CD8-positive, alpha-beta memory T cell (primary cell): ENCODE measurements around the gene ARL8A. TPM values are rescaled to one million over a fixed set of nuclear protein-coding genes. Genes with fewer than 3 reads are reported as not detected.
"Not testable (repeated sequence)": the region's sequence is repeated elsewhere in the genome, so short reads cannot be mapped to it uniquely, and the experiment has no call there.

Source experiments
- CTCF ChIA-PET: fragments of 350-600 bp; sonication (Branson Sonifier 250); formaldehyde crosslinking; loops from one replicate; lab custom pipeline; 2021; ENCODE audit warnings: antibody characterized with exemption; lab: Charles Lee
- POLR2A ChIA-PET: fragments of 350-600 bp; sonication (Branson Sonifier 250); formaldehyde crosslinking; loops from one replicate; lab custom pipeline; 2021; ENCODE audit warnings: antibody characterized with exemption; lab: Charles Lee
- DNase-seq, 5 donors: peaks; one replicate each; pipeline versions ENCODE4 v3.0.0 to v3.0.0-alpha.2; 2020 to 2022; ENCODE audit warnings: mixed read lengths in 1 of 5
- H3K27ac ChIP-seq: one replicate; pipeline ENCODE4 v1.7.0; 2013; ENCODE audit warnings: low read depth, mild to moderate bottlenecking, low read length, moderate library complexity
- H3K27me3 ChIP-seq: 2 replicates; pipeline ENCODE4 v1.7.0; 2013; ENCODE audit warnings: low read length, mild to moderate bottlenecking; ENCODE audit not compliant: insufficient read depth, poor library complexity, severe bottlenecking
- H3K36me3 ChIP-seq: 2 replicates; pipeline ENCODE4 v1.7.0; 2013; ENCODE audit warnings: mild to moderate bottlenecking, low read length, moderate library complexity; ENCODE audit not compliant: insufficient read depth
- H3K4me1 ChIP-seq: 2 replicates; pipeline ENCODE4 v1.7.0; 2013; ENCODE audit warnings: mild to moderate bottlenecking, low read length, moderate library complexity; ENCODE audit not compliant: insufficient read depth
- H3K4me3 ChIP-seq: 2 replicates; pipeline ENCODE4 v1.7.0; 2013; ENCODE audit warnings: mild to moderate bottlenecking, low read length
- H3K9me3 ChIP-seq: 2 replicates; pipeline ENCODE4 v1.7.0; 2013; ENCODE audit warnings: mild to moderate bottlenecking, low read length
- H3K27ac Mint-ChIP-seq, 8 donors: one replicate each; pipeline ENCODE4 v1.8.0; 2020 to 2021; ENCODE audit warnings: mixed read lengths in 8 of 8, mild to moderate bottlenecking in 6 of 8, inconsistent platforms in 3 of 8, moderate library complexity in 3 of 8
- H3K27me3 Mint-ChIP-seq, 2 donors: one replicate each; pipeline ENCODE4 v1.8.0; 2020 to 2021; ENCODE audit warnings: mixed read lengths in 2 of 2, mild to moderate bottlenecking in 1 of 2, moderate library complexity in 1 of 2
- H3K36me3 Mint-ChIP-seq, 3 donors: one replicate each; pipeline ENCODE4 v1.8.0; 2020 to 2021; ENCODE audit warnings: mixed read lengths in 3 of 3, inconsistent platforms in 1 of 3, mild to moderate bottlenecking in 1 of 3
- H3K4me1 Mint-ChIP-seq, 3 donors: one replicate each; pipeline ENCODE4 v1.8.0; 2020 to 2021; ENCODE audit warnings: mixed read lengths in 3 of 3, inconsistent platforms in 1 of 3, mild to moderate bottlenecking in 1 of 3
- H3K4me3 Mint-ChIP-seq, 7 donors: one replicate each; pipeline ENCODE4 v1.8.0; 2020 to 2021; ENCODE audit warnings: mixed read lengths in 7 of 7, mild to moderate bottlenecking in 6 of 7, moderate library complexity in 4 of 7, inconsistent platforms in 2 of 7
- H3K9me3 Mint-ChIP-seq, 5 donors: one replicate each; pipeline ENCODE4 v1.8.0; 2020 to 2022; ENCODE audit warnings: mixed read lengths in 5 of 5, mild to moderate bottlenecking in 3 of 5, moderate library complexity in 2 of 5, inconsistent platforms in 1 of 5
- polyA plus RNA-seq: library from polyadenylated mRNA; unstranded; fragments of 300-500 nt; fragmentation: Illumina TruSeq; gene quantifications from one replicate; pipeline ENCODE4 v1.2.3, GENCODE V29; 2021
- total RNA-seq, 2 experiments: library from RNA; stranded (reverse); gene quantifications; one replicate each; pipeline ENCODE4 v1.2.3, GENCODE V29; 2021

The ARL8A gene
- total and polyA plus RNA-seq, 3 experiments from 2014 or later = 12.3 to 51.4 (median 50.2) TPM

- CTCF ChIA-PET = interaction anchor here (0.9 to 3.1 kb wide), 3 partner anchors 11 to 538 kb away, joined by 3 to 10 read pairs (median 4); partner anchors contain the start of genes LGR6 and PTPN7
- no peak overlapping the region for H3K4me3 Mint-ChIP-seq
- H3K9me3 ChIP-seq = no peaks in the 10 kb centered on the region
- POLR2A ChIA-PET = no interaction called here
- H3K4me1 Mint-ChIP-seq = peaks cover 11 to 14% (median 13%) of the 10 kb centered on the region in 3 donors
- H3K9me3 Mint-ChIP-seq = no peaks in the 10 kb centered on the region
- no peaks in the 10 kb centered on the region for H3K27me3 ChIP-seq
- peaks cover 2% of the 10 kb centered on the region in 2 donors for H3K27me3 Mint-ChIP-seq
- no peaks in the 10 kb centered on the region for H3K36me3 Mint-ChIP-seq
- H3K36me3 ChIP-seq = no peaks in the 10 kb centered on the region
- peaks cover 8% of the 10 kb centered on the region for H3K4me1 ChIP-seq
- DNase-seq = no peak
- H3K27ac Mint-ChIP-seq = no peak overlapping the region
- no peak overlapping the region for H3K27ac ChIP-seq
- no peak overlapping the region for H3K4me3 ChIP-seq
Measured at GRCh38 chr1:202181586-202181985, 37.0 kb upstream of the ARL8A start.

GRCh38 chr1:202180751-202181139 lies 36.2 kb upstream of the ARL8A start:
- H3K27ac ChIP-seq, H3K36me3 ChIP-seq, H3K9me3 Mint-ChIP-seq, H3K4me1 ChIP-seq, H3K36me3 Mint-ChIP-seq, H3K4me3 ChIP-seq, DNase-seq, H3K27ac Mint-ChIP-seq, H3K27me3 Mint-ChIP-seq, H3K4me3 Mint-ChIP-seq, H3K9me3 ChIP-seq, POLR2A ChIA-PET, H3K27me3 ChIP-seq: not testable (repeated sequence)
- CTCF ChIA-PET = interaction anchor here (0.9 to 3.1 kb wide), 3 partner anchors 8 to 539 kb away, joined by 3 to 10 read pairs (median 9); partner anchors contain the start of gene LGR6
- H3K4me1 Mint-ChIP-seq = peaks cover 11 to 14% (median 13%) of the 10 kb centered on the region in 3 donors

GRCh38 chr1:202179828-202180750 lies 35.6 kb upstream of the ARL8A start:
- Mint-ChIP-seq H3K4me1 (peaks cover 11 to 14% (median 13%) of the 10 kb centered on the region in 3 donors), H3K27ac (peak overlapping the region in 1 of 8 donors; percentile 29), H3K27me3 (peaks cover 0 to 2% of the 10 kb centered on the region in 2 donors), H3K36me3 (no peaks in the 10 kb centered on the region), H3K9me3 (no peaks in the 10 kb centered on the region), H3K4me3 (no peak overlapping the region)
- H3K4me1 ChIP-seq = peaks cover 8% of the 10 kb centered on the region
- H3K4me3 ChIP-seq = no peak overlapping the region
- H3K9me3 ChIP-seq = no peaks in the 10 kb centered on the region
- no peak for DNase-seq
- no peak overlapping the region for H3K27ac ChIP-seq
- ChIA-PET CTCF (interaction anchor here (0.9 to 3.1 kb wide), 6 partner anchors 9 to 540 kb away, joined by 3 to 10 read pairs (median 4); partner anchors contain the start of genes LGR6 and PTPN7), POLR2A (no interaction called here)
- H3K36me3 ChIP-seq = no peaks in the 10 kb centered on the region
- no peaks in the 10 kb centered on the region for H3K27me3 ChIP-seq

- Histone ChIP-seq H3K9me3 (no peaks in the 10 kb centered on the region), H3K27ac (no peak overlapping the region), H3K4me1 (no peaks in the 10 kb centered on the region), H3K4me3 (no peak overlapping the region), H3K27me3 (no peaks in the 10 kb centered on the region), H3K36me3 (no peaks in the 10 kb centered on the region)
- no peak for DNase-seq
- ChIA-PET CTCF (interaction anchor here (0.9 to 2.4 kb wide), 2 partner anchors 8 to 11 kb away, joined by 3 to 6 read pairs; no protein-coding TSS in a partner anchor), POLR2A (no interaction called here)
- Mint-ChIP-seq H3K9me3 (no peaks in the 10 kb centered on the region), H3K27me3 (peaks cover 0 to 2% of the 10 kb centered on the region in 2 donors), H3K36me3 (no peaks in the 10 kb centered on the region), H3K4me1 (no peaks in the 10 kb centered on the region), H3K27ac (no peak overlapping the region), H3K4me3 (no peak overlapping the region)
Measured at GRCh38 chr1:202176949-202177927, 32.7 kb upstream of the ARL8A start.

- Mint-ChIP-seq H3K27me3 (no peaks in the 10 kb centered on the region), H3K36me3 (no peaks in the 10 kb centered on the region), H3K27ac (peak overlapping the region in 1 of 8 donors; percentile 24), H3K4me1 (peaks cover 0 to 6% (median 0%) of the 10 kb centered on the region in 3 donors), H3K9me3 (no peaks in the 10 kb centered on the region), H3K4me3 (no peak overlapping the region)
- Histone ChIP-seq H3K9me3 (no peaks in the 10 kb centered on the region), H3K4me3 (no peak overlapping the region), H3K27ac (no peak overlapping the region), H3K27me3 (no peaks in the 10 kb centered on the region), H3K36me3 (no peaks in the 10 kb centered on the region), H3K4me1 (no peaks in the 10 kb centered on the region)
- ChIA-PET POLR2A (interaction anchor here (0.6 kb wide), 2 partner anchors 38 to 219 kb away, joined by 3 to 17 read pairs; no protein-coding TSS in a partner anchor), CTCF (interaction anchor here (1.0 to 1.7 kb wide), 5 partner anchors 11 to 19 kb away, joined by 3 to 5 read pairs (median 4); partner anchors contain the start of gene PTPN7)
- DNase-seq = no peak
Measured at GRCh38 chr1:202173993-202174392, 29.5 kb upstream of the ARL8A start.

- Histone ChIP-seq H3K4me3 (no peak overlapping the region), H3K36me3 (no peaks in the 10 kb centered on the region), H3K27ac (no peak overlapping the region), H3K9me3 (no peaks in the 10 kb centered on the region), H3K27me3 (no peaks in the 10 kb centered on the region), H3K4me1 (no peaks in the 10 kb centered on the region)
- peaks cover 2 to 9% (median 3%) of the 10 kb centered on the region in 3 donors for H3K4me1 Mint-ChIP-seq
- POLR2A ChIA-PET = no interaction called here
- CTCF ChIA-PET = interaction anchor here (3.8 kb wide), 1 partner anchor 16 kb away, joined by 16 read pairs; no protein-coding TSS in a partner anchor
- no peaks in the 10 kb centered on the region for H3K27me3 Mint-ChIP-seq
- H3K27ac Mint-ChIP-seq = no peak overlapping the region
- no peak overlapping the region for H3K4me3 Mint-ChIP-seq
- DNase-seq = no peak
- no peaks in the 10 kb centered on the region for H3K36me3 Mint-ChIP-seq
- H3K9me3 Mint-ChIP-seq = no peaks in the 10 kb centered on the region
Measured at GRCh38 chr1:202172015-202172355, 27.4 kb upstream of the ARL8A start.

GRCh38 chr1:202171292-202172014 lies 26.9 kb upstream of the ARL8A start:
- Histone ChIP-seq H3K4me1 (no peaks in the 10 kb centered on the region), H3K27me3 (no peaks in the 10 kb centered on the region), H3K9me3 (no peaks in the 10 kb centered on the region), H3K27ac (no peak overlapping the region), H3K36me3 (no peaks in the 10 kb centered on the region), H3K4me3 (no peak overlapping the region)
- ChIA-PET CTCF (interaction anchor here (1.1 to 3.8 kb wide), 2 partner anchors 14 to 16 kb away, joined by 3 to 16 read pairs; no protein-coding TSS in a partner anchor), POLR2A (no interaction called here)
- Mint-ChIP-seq H3K4me3 (no peak overlapping the region), H3K27me3 (no peaks in the 10 kb centered on the region), H3K36me3 (no peaks in the 10 kb centered on the region), H3K27ac (no peak overlapping the region), H3K4me1 (peaks cover 4 to 13% (median 8%) of the 10 kb centered on the region in 3 donors), H3K9me3 (no peaks in the 10 kb centered on the region)
- DNase-seq = no peak
